NCI-H460 (cell line): ENCODE measurements around the gene S100A3. TPM values are rescaled to one million over a fixed set of nuclear protein-coding genes. Genes with fewer than 3 reads are reported as not detected.
"Not testable (repeated sequence)": the region's sequence is repeated elsewhere in the genome, so short reads cannot be mapped to it uniquely, and the experiment has no call there.

ENCODE experiments used
- DNase-seq: peaks from one replicate; pipeline ENCODE4 v3.0.0-alpha.2; 2016; ENCODE audit warnings: low read depth; ENCODE audit errors: extremely low read depth
- total RNA-seq: library from RNA; depleted of rRNA; stranded (reverse); fragments of >200 nt; shearing (Covaris generic); gene quantifications from 2 replicates; pipeline ENCODE4 v1.2.3, GENCODE V29; 2014

Gene S100A3
- total RNA-seq, 1 experiment from 2014 or later, result 1.1 TPM

DNA sequence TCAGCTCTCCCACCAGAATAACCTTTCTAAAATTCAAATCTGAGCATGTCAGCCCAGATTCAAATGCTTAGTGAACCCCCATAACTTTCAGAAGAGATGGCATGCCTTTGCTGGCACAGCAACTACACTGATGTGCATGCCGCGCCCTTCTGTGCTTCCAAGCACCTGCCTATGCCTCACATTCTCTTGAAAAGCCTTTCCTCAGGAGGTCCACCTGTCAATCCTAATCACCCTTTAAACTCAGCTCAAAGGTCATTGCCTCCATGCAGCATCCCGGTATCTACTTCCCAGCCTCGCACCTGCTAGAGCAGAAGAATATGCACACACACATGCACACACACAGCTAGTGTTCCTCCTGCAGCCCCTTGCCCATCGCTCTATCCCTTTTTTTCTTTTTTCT, 21.8 kb upstream of the S100A3 start:
- DNase-seq, result no peak

DNA sequence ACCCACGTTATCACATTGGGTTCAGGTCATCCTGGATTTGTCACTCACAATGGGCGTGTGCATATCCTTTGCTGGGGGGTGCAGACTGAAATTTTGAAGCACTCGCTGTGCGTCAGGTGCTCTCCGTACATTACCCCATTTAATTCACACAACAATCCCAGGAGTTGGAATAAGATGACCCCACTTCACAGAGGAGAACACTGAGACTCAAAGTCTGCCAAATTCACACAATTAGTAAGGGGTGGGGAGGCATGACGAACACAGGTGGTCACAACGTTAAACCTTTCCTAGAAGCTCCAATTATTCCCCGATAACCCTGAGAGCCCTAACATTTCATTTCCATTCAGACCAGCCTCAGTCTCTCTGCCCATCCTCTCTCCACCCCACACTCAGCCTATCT, 20.4 kb upstream of the S100A3 start:
- no peak for DNase-seq

DNA sequence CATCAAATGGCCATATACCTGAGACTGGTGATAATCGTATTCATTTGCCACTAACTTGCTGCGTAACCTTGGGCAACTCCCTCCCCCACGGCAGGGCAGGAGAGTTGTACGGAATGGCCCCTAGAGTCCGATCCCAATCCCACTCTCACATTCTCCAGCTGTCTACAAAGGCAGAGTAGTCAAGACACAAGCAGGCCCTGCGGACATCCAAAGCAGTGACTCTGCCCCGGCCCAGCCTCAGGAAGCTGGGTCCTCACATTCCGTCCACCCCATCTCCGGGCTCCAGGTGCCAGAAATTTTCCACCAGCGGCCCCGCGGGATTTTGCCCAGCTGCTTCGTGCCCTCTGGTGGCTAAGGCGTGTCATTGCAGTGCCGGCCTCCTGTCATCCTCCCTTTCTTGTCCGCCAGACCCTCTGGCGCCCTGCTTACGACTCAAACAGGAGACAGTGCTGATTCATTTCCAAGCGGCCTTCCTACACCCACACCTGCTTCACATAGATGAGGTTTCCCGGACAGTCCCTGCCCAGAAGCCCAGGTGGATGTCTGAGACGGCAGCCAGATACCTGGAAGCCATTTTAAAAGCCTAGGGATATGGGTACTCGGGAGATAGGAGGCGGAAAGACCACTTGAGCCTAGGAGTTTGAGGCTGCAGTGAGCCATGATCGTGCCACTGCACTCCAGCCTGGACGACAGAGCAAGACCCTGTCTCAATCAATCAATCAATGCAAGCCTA, 19.5 kb upstream of the S100A3 start:
- peak; percentile 93 for DNase-seq

DNA sequence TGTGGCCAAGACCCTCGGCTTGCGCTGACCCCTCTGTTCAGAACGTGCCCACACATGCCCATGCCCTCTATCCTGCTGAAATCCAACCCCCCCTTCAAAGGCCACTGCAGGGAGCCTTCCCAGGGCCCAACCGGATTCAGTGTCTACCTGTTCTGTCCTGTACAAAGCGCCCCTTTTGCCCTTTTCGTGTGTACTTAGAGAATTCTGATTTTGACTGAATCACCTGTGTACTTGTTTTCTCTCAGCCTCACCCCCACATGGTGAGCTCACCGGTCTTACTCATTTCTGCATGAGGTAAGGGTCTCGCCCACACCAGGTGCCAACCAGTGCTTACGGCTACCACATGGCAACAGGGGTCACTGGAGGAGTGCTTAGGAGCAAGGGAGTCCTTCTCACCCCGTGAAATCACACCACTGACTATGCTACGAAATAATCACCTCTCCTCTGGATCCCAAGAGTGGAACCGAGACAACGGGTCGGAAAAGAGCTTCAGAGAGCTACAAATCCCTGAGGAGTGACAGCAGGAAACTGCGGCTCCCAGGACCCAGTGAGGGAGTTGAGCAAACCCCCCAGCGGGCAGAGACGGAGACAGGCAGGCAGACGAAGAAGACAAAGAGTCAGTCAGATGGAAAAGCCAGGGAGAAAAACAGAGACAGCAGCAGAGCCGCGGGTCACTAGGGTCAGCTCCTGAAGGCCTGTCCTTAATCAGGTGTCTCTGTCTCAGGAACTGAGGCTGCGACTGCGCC, 18.7 kb upstream of the S100A3 start:
- peak; percentile 58 for DNase-seq

DNA sequence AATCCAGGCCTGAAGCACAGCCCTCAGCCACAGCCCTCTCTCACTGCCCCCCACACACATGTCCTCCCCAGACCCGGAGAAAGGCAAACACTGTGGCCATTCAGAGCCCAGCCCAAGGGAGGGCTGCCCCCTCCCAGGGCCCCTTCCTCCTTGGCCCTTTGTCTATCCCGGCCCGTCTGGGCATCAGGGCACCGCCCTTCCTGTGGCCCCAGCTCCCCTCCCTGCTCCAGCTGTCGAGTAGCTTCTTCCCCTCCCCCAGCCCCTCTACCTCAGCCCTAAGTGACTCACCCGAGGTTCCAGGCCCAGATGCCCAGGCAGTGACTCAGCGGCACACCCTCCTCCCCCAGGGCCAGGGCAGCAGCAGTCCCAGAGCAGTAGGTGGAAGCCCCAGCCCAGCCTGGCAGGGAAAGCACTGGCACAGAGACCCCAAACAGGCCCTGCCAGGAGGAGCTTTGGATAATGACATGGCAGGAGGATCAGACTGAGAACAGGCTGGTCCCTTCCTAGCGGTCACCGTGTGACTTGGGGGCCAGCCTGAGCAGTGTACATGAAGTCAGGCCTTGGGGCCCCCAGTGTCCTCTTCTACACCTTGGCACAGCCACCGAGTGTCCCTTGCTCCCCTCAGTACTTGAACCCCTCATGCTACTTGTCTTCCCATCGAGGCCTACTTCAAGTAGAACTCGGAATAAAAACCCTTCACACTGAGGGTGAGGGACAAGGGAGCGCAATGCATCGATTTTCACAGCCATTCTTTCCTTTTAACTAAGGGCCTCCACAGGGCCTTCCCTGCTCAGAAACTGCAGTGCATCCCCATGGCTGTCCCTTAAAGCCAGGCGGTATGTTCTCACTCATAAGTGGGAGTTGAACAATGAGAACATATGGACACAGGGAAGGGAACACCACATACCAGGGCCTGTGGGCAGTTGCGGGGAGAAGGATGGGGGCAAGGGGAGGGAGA, 17.6 kb upstream of the S100A3 start:
- peak; percentile 100 for DNase-seq

DNA sequence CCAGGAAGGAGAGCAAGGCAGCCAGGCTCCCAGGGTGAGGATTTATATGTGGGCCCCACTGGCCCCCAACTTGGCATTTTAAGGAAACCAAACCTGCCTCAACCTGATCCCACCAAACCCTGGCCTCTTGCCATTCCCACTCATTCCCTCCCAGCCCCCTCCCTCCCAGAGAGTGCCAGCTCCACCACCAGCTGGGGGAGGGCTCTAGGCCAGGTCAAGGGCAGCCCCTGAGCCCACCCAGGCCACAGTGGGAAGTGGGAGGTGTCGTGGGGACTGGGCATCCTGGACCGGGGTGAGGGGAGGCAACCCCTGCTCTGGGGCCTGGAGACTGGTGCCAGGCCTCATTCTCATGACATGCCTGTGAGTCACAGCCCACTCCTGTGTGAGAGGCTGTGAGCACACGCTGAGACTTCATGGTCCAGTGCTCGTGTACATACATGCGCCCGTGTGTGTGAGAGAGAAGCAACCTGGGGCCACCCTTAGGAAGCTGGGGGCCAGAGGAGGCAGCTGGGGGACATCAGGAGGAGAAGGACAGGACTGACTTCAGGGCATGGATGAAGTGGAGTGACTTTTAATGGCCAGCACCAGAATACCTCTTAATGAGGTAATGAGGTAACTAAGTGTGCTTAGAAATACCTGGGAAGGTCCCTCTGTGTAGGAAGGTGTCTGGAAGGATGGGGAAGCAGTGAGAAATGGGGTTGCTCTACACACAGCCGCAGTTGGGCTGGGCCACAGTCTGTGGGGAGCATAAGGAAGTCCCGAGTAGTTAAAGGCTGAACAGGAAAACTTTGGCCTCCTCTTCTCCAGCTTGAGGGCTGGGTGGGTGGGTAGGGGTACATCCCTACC, 16.7 kb upstream of the S100A3 start, which contains the start of gene S100A2:
S100A2 (minus strand) TSS at position 316 of the 846 bp plus-strand sequence. CDS start 1,967 bp downstream, outside the sequence.
- peak; percentile 94 for DNase-seq

DNA sequence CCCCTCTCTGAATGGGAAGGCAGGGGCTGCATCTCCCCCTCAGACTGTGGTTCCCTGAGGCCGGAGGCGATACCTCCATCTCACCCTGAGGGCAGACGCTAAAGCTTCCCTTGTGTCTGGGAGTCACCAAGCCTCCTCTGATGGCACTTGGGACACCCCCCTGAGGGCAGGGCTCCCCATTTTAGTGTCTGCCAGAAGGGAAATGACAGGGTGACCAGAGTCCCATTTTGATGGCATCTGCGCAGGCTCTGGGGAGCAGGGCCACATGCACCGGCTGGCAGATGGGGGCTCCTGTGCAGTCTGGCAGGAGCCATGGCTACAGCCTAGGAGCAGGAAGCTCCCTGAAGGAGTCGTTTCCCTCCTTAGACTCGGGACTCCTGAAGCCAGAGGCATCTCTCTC, 14.9 kb upstream of the S100A3 start:
- no peak for DNase-seq

DNA sequence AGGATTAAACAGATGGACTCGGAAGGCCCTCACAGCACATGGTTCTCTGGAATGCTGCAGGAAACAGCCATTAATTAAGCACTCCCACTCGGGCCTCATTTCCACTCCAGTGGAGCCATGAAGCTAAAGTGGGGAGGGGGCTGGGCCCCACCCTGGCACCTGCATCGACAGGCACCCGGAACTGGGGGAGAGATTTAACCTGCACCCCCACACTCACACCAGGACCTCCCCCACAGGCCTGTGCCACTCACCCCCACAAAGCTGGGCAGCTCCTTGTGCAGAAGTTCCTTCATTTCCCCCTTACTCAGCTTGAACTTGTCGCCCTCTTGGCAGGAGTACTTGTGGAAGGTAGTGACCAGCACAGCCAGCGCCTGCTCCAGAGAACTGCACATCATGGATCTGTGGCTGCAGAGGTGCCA, 14.4 kb upstream of the S100A3 start:
- no peak for DNase-seq

DNA sequence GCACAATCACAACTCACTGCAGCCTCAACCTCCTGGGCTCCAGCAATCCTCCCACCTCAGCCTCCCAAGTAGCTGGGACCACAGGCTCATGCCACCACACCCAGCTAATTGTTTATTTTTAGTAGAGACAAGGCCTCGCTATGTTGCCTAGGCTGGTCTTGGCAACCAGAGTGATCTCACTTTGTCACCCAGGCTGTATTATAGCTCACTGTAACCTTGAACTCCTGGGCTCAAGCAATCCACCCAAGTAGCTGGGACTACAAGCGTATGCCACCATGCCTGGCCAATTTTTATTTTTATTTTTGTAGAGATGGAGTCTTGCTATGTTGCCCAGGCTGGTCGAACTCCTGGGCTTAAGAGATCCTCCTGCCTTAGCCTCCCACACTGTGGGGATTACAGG, 13.0 kb upstream of the S100A3 start:
- DNase-seq, result not testable (repeated sequence)

DNA sequence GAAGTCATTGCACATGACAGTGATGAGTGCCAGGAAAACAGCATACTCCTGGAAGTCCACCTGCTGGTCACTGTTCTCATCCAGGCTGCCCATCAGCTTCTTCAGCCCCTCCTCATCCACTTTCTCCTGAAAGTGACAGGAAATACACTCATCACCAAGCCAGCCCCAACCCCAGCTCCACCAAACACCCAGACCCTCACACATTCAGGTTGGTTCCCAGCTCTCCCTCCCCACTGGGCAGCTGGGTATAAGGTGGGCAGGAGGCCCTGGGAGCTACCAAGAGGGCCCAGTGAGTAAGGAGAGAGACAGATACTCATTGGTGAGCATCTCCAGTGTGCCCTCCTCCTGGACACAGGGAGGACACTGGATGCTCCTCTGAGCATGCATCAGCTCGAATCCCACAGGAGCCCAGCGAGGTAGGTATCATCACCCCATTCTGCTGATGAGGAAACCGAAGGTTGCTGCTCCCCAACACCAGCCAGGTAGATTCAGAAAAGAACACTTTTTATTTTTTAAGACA, 12.5 kb upstream of the S100A3 start:
- no peak for DNase-seq

DNA sequence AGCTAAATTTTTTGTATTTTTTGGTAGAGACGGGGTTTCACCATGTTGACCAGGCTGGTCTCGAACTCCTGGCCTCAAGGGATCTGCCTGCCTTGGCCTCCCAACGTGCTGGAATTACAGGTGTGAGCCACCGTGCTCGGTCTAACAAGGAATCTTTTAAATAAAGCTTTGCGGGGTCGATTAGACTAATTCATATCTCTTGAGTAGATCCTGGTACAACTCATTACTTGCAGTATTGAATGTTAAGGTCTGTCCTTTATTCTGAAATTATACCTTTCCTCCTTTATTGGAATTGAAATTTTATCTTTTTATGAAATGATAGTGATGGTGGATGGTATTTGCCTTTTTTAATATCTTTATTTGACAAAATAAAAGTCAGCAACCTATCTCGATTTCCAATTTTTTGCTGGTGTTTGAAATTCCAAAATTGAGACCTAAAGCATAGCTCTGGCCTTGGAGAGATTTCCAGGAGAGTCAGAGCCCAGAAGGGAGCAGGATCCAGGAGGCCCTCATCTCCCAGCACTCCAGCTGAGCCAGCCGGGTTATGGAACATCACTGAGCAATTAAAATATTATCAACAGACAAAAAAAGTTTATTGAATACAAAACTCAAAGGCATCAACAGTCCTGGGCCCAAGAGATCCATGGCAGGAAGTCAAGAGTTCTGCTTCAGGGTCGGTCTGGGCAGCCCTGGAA, 11.9 kb upstream of the S100A3 start:
- DNase-seq, result no peak

DNA sequence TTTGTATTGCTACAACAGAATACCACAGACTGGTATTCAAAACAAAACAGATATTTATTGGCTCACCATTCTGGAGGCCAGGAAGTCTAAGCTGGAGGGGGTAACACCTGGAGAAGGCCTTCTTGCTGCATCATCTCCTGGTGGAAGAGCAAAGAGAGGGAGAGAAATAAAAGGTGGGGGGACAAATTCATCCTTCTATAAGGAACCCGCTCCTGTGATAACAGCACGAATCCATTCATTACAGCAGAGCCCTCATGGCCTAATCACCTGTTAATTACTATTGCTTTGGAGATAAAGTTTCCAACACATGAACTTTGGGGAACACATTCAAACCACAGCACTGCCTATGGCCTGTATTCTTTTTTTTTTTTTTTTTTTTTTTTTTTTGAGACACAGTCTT, 11.2 kb upstream of the S100A3 start:
- no peak for DNase-seq

DNA sequence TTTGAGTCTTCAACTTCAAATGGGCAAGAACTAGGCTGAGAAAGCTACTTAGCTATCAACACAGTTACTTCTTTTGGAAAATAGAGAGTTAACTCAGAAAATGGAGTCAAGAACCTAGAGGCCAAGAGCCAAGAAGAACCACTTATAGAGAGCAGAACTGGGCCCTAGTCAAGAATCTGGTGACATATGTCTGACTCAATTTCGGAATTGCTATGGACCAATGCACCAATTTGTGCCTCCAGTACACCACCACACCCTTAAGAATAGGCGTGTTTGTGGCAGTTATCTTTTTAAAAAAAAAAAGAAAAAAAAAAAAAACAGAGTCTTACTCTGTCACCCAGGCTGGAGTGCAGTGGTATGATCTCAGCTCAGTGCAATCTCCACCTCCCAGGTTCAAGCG, 8.8 kb upstream of the S100A3 start:
- no peak for DNase-seq

DNA sequence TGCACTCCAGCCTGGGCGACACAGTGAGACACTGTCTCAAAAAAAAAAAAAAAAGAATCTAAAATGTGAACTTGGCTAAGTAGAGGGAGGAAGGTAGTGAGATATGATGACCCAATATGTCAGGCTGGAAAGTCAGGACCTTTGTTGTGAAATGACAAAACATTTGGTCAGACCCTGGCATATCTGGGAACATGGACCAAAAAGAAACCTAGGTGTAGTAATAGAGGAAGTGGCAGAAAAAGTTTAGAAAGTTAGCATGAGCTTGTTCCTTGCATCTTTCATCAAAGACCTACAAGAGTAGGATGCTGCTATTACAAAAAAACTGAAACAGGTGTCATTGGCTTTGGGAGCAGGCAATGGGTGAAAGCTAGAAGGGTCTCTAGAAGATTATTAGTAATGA, 7.3 kb upstream of the S100A3 start:
- no peak for DNase-seq

DNA sequence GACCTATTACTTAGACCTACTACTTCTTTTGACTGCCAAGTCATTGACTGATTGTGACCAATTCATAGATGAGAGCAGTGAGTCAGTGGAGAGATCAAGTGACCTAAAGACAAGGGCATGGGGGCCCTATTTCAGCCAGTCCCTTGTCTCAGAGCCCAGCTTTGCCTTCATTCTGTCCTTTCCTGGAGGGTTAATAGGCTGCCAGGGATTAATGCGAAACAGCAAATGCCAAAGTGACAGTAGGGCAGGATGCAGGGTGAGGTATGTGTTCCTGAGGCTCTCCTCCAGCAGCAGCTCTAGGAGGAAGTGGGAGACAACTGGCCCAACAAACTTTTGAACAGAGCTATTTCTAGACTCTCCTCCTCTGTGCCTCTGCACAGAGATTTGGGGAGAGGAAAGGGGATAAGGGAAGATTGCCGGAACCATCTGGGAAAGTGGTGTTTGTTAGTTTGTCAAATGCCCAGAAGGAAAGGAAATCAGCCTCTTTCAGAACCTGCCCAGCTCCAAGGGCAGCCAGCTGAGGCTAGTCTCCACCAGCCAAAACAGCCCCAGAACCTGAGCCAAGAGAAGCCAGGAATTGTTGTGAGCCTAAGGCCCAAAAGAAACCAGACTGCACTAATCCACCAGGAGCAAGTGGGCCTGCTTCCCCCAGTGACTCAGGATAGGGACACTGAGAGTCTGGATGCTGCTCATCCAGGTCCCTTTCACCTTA, 4.9 kb upstream of the S100A3 start:
- DNase-seq, result no peak

DNA sequence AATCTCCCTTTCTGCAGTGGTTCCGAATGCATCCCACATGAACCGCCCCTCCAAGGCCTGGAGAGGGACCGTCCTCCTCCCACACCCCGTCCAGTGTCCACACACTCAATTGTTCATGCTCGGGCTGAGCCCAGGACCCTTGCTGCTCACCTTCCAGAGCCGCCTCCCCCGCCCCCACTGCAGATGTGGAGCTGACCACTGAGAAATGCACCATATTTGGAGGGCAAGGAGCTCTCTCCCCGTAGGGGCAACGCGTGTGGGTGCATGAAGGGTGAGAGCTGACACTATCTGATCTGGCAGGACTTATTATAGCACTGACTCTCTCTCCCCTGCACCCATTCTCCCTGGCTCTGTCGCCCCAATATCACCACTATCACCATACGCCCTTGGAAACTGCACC, 4.0 kb upstream of the S100A3 start:
- no peak for DNase-seq

DNA sequence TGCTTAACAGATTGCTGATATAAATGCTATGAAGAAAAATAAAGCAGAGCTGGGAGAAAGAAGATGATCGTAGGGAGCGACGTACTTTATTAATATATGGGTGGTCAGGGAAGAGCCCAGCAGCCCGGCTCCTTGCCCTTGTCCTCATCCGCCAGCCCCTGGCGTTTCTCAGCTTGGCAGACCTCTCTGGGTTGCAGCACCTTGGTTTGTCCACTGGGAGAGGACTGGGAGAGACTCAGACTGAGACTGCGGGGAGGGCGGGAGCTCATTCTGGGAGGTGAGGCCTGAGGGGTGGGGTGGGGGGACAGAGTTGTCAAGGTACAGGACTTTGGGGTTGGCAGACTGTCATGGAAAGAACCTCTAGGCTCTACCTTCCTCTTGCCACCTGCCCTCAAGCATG, 3.3 kb upstream of the S100A3 start:
- DNase-seq, result no peak

DNA sequence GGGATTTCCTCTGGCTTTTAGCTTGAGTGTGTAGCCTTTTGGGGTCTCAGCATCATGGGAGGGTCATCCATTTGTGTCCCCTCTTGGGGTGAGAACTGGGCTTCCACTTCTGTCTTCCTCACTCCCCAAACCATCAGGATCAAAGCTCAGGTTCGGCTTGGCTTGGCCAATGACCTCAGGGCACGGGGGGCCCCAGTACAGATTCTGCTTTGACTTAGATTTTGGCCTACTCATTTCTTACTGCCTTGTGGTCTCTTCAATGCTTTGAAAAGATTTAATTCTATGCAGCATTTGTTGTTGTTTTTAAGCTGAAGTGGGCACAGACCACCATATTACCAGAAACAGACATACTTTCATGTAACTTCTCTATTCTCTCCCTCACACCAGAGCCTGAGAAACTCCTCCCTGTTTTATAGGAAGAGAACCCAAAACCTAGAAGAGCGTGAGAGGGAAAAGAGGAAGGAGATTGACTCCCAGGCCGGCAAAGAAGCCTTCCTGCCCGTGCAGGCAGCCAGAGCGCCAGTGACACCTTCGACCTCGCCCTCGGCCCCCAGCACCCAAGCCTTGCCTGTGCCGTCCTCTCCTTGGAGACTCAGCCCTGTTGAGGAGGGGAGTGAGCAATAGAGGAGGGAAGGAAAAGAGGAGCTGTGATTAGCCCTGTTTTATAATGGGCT, 1.9 kb upstream of the S100A3 start:
- no peak for DNase-seq
